Neuronal stem cell (in vitro differentiated cells): ENCODE results near the gene C20orf173.

Experiments
- DNase-seq: peaks from one replicate; pipeline ENCODE4 v3.0.0-alpha.2; 2013; ENCODE audit warnings: low spot score
- H2AFZ ChIP-seq: one replicate; pipeline ENCODE4 v1.6.1; 2013; ENCODE audit warnings: mild to moderate bottlenecking, low read length, inconsistent platforms
- H2AK5ac ChIP-seq: 2 replicates; pipeline ENCODE4 v1.6.1; 2013; ENCODE audit warnings: low read depth, mild to moderate bottlenecking, inconsistent platforms, low read length, moderate library complexity, mixed read lengths
- H2BK120ac ChIP-seq: 2 replicates; pipeline ENCODE4 v1.6.1; 2013; ENCODE audit warnings: low read depth, mild to moderate bottlenecking, inconsistent platforms, low read length, moderate library complexity, mixed read lengths
- H2BK12ac ChIP-seq: one replicate; pipeline ENCODE4 v1.6.1; 2013; ENCODE audit warnings: low read length, inconsistent platforms
- H2BK15ac ChIP-seq: 2 replicates; pipeline ENCODE4 v1.6.1; 2013; ENCODE audit warnings: mild to moderate bottlenecking, low read length, inconsistent platforms, mixed read lengths
- H2BK5ac ChIP-seq: one replicate; pipeline ENCODE4 v1.6.1; 2013; ENCODE audit warnings: inconsistent platforms, mild to moderate bottlenecking, low read length, moderate library complexity
- H3K14ac ChIP-seq: one replicate; pipeline ENCODE4 v1.6.1; 2013; ENCODE audit warnings: low read length, inconsistent platforms
- H3K18ac ChIP-seq: 2 replicates; pipeline ENCODE4 v1.6.1; 2013; ENCODE audit warnings: low read length, inconsistent platforms
- H3K23ac ChIP-seq: 2 replicates; pipeline ENCODE4 v1.6.1; 2013; ENCODE audit warnings: low read depth, mild to moderate bottlenecking, mixed read lengths, low read length, inconsistent platforms; ENCODE audit not compliant: poor library complexity
- H3K27ac ChIP-seq: replicated peaks from 3 replicates; pipeline ENCODE4 v1.5.1; 2013; ENCODE audit warnings: low read length, inconsistent platforms
- H3K27me3 ChIP-seq, 3 experiments: 2 replicates each; pipeline ENCODE4 v1.6.1; 2013; ENCODE audit warnings: low read length in 3 of 3, mild to moderate bottlenecking in 2 of 3, inconsistent platforms in 1 of 3, low read depth in 1 of 3, mixed read lengths in 1 of 3, moderate library complexity in 1 of 3; ENCODE audit not compliant: control insufficient read depth in 3 of 3, insufficient read depth in 3 of 3
- H3K36me3 ChIP-seq, 2 donors: replicated peaks in 1 of 2; 2 replicates each; pipeline ENCODE4 v1.6.1; 2013; ENCODE audit warnings: low read length in 2 of 2; ENCODE audit not compliant: control insufficient read depth in 2 of 2, insufficient read depth in 2 of 2
- H3K4ac ChIP-seq: 2 replicates; pipeline ENCODE4 v1.6.1; 2013; ENCODE audit warnings: inconsistent platforms, mild to moderate bottlenecking, low read length, moderate library complexity
- H3K4me1 ChIP-seq, 2 donors: 1 replicate in 1 of 2; 2 replicates in 1 of 2; pipeline ENCODE4 v1.6.1; 2013; ENCODE audit warnings: low read length in 2 of 2, low read depth in 1 of 2; ENCODE audit not compliant: control insufficient read depth in 2 of 2, insufficient read depth in 1 of 2
- H3K4me2 ChIP-seq: one replicate; pipeline ENCODE4 v1.6.1; 2013; ENCODE audit warnings: mild to moderate bottlenecking, low read length, inconsistent platforms; ENCODE audit not compliant: insufficient read depth, poor library complexity, severe bottlenecking
- H3K4me3 ChIP-seq, 2 donors: 2 replicates each; pipeline ENCODE4 v1.5.1; 2013; ENCODE audit warnings: low read length in 2 of 2, mild to moderate bottlenecking in 2 of 2, inconsistent platforms in 1 of 2, moderate library complexity in 1 of 2
- H3K79me1 ChIP-seq: one replicate; pipeline ENCODE4 v1.6.1; 2013; ENCODE audit warnings: low read depth, mild to moderate bottlenecking, inconsistent platforms, low read length, moderate library complexity
- H3K9ac ChIP-seq: one replicate; pipeline ENCODE4 v1.6.1; 2013; ENCODE audit warnings: mild to moderate bottlenecking, low read depth, low read length, inconsistent platforms; ENCODE audit not compliant: poor library complexity
- H3K9me3 ChIP-seq, 2 donors: replicated peaks in 1 of 2; 2 replicates each; pipeline versions ENCODE3 to v1.6.1; 2013; ENCODE audit warnings: low read length in 2 of 2, mild to moderate bottlenecking in 2 of 2, inconsistent platforms in 1 of 2, low read depth in 1 of 2, mixed read lengths in 1 of 2, moderate library complexity in 1 of 2; ENCODE audit not compliant: control insufficient read depth in 2 of 2, insufficient read depth in 1 of 2
- H4K8ac ChIP-seq: one replicate; pipeline ENCODE4 v1.6.1; 2013; ENCODE audit warnings: low read depth, mild to moderate bottlenecking, inconsistent platforms, low read length, moderate library complexity
- H4K91ac ChIP-seq: one replicate; pipeline ENCODE4 v1.6.1; 2013; ENCODE audit warnings: low read length, low read depth, mild to moderate bottlenecking, inconsistent platforms; ENCODE audit not compliant: poor library complexity
- whole genome bisulfite sequencing, 2 donors: extraction: QIAGEN DNeasy Blood & Tissue Kit; methylation state at CpG; one replicate each; pipeline ENCODE4 v1.1.7; 2013; ENCODE audit warnings: missing lambda C conversion rate in 2 of 2, mixed read lengths in 1 of 2; ENCODE audit not compliant: insufficient read length in 2 of 2, insufficient replicate concordance in 1 of 2; ENCODE audit errors: extremely low coverage in 2 of 2; 5-methylcytosine and 5-hydroxymethylcytosine counted together

The C20orf173 gene

DNA sequence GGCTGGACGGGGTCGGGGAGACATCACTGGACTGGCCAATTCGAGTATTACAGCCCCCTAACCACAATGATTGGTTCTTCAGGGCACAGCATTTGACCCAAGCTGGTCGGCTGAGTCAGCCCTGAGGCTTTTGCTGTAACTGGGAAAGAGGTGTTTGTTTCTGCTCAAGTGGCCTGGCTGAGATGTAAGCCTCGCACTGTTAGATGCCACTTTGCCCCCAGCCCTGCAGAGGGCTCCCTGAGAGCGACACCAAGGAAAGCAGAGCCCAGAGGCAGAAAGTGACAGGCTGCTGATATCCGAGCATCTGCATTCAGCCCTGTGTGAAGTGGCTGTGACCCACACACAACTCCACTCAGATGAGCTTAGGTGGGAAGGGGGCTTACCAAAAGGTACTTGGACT, 31.8 kb upstream of the C20orf173 start:
- Histone ChIP-seq H2BK15ac (no peak overlapping the region), H2AK5ac (no peak overlapping the region), H4K8ac (no peak overlapping the region), H2BK120ac (no peak overlapping the region), H3K9me3 (no peaks in the 10 kb centered on the region), H3K27ac (no peak overlapping the region), H3K27me3 (no peaks in the 10 kb centered on the region), H3K4ac (no peak overlapping the region), H3K4me3 (no peak overlapping the region), H3K79me1 (peaks cover 1% of the 10 kb centered on the region), H3K23ac (no peak overlapping the region), H3K36me3 (peaks cover 17 to 37% of the 10 kb centered on the region in 2 donors), H2BK12ac (no peak overlapping the region), H2AFZ (no peak overlapping the region), H3K14ac (no peak overlapping the region), H3K4me2 (no peak overlapping the region), H3K9ac (no peak overlapping the region), H3K4me1 (no peaks in the 10 kb centered on the region), H2BK5ac (no peak overlapping the region), H4K91ac (no peak overlapping the region), H3K18ac (no peak overlapping the region)
- DNase-seq, result peak; percentile 41
- no CpG with 5 or more reads among the region's 7 CpGs for WGBS, 2 donors

DNA sequence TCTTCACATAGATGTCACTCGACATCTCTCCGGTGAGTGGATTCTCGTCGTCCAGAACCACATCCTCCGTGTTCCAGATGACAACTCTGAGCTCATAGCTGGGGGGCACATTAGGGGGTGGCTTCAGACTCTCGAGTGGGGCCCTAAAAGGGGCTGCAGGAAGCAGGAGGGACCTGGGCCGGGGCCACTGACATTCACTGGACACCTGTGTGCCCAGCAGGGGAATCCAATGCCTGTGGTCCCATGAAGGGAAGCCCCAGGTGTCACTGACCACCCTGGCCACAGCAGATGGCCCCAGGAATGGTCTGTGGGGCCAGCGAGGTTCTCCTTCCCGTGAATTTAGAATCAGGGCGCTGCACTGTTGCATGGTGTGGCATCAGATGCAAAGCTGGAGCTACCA, 31.1 kb upstream of the C20orf173 start:
- no peak overlapping the region for H3K27ac ChIP-seq
- no peak for DNase-seq

DNA sequence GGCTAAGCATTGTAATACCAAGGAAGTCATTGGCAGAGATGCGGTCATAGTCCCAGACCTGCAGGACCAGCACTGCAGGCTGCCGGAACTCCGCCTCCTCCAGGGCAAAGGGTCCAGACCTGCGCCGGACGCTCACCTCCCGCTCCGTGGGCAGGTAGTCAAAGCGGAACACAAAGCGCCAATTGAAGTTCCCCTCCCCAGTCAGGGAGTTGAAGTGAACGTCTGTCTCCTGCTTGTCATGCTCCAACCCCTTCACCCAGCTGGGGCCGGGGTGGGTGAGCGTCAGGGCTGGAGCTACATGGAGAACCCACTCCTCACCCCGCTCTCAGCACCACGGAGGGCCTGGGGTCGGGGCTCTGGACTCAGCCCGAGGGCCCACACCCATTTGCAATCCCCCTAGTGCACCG, 30.7 kb upstream of the C20orf173 start:
- Histone ChIP-seq H3K23ac (no peak overlapping the region), H3K14ac (no peak overlapping the region), H3K27ac (no peak overlapping the region), H2BK120ac (no peak overlapping the region), H3K27me3 (no peaks in the 10 kb centered on the region), H3K4me2 (no peak overlapping the region), H3K4me1 (no peaks in the 10 kb centered on the region), H2BK12ac (no peak overlapping the region), H3K18ac (no peak overlapping the region), H2BK15ac (no peak overlapping the region), H3K9me3 (no peaks in the 10 kb centered on the region), H3K79me1 (peaks cover 1% of the 10 kb centered on the region), H3K36me3 (peaks cover 26 to 48% of the 10 kb centered on the region in 2 donors), H4K91ac (no peak overlapping the region), H2BK5ac (no peak overlapping the region), H3K4me3 (no peak overlapping the region), H3K4ac (no peak overlapping the region), H2AFZ (no peak overlapping the region), H2AK5ac (no peak overlapping the region), H3K9ac (no peak overlapping the region), H4K8ac (no peak overlapping the region)
- DNase-seq, result no peak
- no CpG with 5 or more reads among the region's 18 CpGs for WGBS, 2 donors

More for the DNA sequence above, 31.1 kb upstream of the C20orf173 start:
- Histone ChIP-seq H3K4me1 (no peaks in the 10 kb centered on the region), H3K14ac (no peak overlapping the region), H3K4me3 (no peak overlapping the region), H2AK5ac (no peak overlapping the region), H3K9ac (no peak overlapping the region), H3K9me3 (no peaks in the 10 kb centered on the region), H3K27me3 (no peaks in the 10 kb centered on the region), H4K8ac (no peak overlapping the region), H2BK5ac (no peak overlapping the region), H2BK12ac (no peak overlapping the region), H4K91ac (no peak overlapping the region), H2AFZ (no peak overlapping the region), H3K4me2 (no peak overlapping the region), H2BK120ac (no peak overlapping the region), H3K23ac (no peak overlapping the region), H3K4ac (no peak overlapping the region), H3K36me3 (peaks cover 22 to 44% of the 10 kb centered on the region in 2 donors), H3K79me1 (peaks cover 1% of the 10 kb centered on the region), H2BK15ac (no peak overlapping the region), H3K18ac (no peak overlapping the region)
- no CpG with 5 or more reads among the region's 10 CpGs for WGBS, 2 donors

DNA sequence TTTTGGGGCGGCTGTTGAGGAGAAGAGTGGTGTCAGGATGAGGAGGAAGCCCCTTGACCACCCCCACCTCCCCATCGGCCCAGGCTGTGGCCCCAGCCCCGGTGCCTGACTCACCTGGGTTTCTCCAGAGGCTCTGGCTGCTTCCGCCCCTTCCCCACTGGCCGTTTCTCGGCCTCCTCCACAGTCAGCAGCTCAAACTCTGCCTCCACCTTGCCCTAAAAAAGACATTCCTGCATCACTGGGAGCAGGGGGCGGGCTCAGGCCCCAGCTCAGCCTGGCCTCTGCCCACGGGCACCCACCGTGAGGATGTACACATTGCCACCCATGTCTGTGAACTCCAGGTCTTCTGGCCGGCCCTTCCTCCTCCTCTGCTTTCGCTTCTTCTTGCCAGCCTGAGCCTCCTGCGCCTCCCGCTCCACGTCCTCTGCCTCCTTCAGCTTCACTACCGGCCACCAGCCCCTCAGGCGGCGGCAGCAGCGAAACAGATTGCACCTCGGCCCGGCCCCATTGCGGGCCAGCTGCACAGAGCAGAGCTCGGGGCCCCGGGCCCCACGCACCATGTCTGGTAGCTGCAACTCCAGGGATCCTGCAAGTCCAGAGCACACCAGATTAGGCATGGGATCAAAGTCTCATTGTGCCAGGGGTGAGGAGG, 29.7 kb upstream of the C20orf173 start:
- Histone ChIP-seq H3K36me3 (peaks cover 34 to 58% of the 10 kb centered on the region in 2 donors), H2AFZ (no peak overlapping the region), H3K9me3 (no peaks in the 10 kb centered on the region), H3K4ac (no peak overlapping the region), H3K27me3 (no peaks in the 10 kb centered on the region), H2BK5ac (no peak overlapping the region), H3K4me1 (no peaks in the 10 kb centered on the region), H3K79me1 (peaks cover 1% of the 10 kb centered on the region), H3K27ac (no peak overlapping the region), H3K9ac (no peak overlapping the region), H2AK5ac (no peak overlapping the region), H3K14ac (no peak overlapping the region), H3K18ac (no peak overlapping the region), H3K4me3 (no peak overlapping the region), H2BK12ac (no peak overlapping the region), H4K91ac (no peak overlapping the region), H2BK120ac (no peak overlapping the region), H2BK15ac (no peak overlapping the region), H3K4me2 (no peak overlapping the region), H4K8ac (no peak overlapping the region), H3K23ac (no peak overlapping the region)
- DNase-seq, result no peak
- no CpG with 5 or more reads among the region's 24 CpGs for WGBS, 2 donors
